Amniotic epithelial cell (primary cell): ENCODE data around the gene MXRA7.
A peak's percentile ranks its signal among the peaks of the same experiment; 100 is the strongest.

Experiments used
- DNase-seq: peaks from one replicate; pipeline ENCODE4 v3.0.0-alpha.2; 2010; ENCODE audit warnings: low read depth

Gene MXRA7

GRCh38 chr17:76696763-76697701 is 13.7 kb downstream of the MXRA7 start:
- peak; percentile 75 for DNase-seq

GRCh38 chr17:76695059-76695831 is 15.5 kb downstream of the MXRA7 start:
- DNase-seq, result no peak

- no peak for DNase-seq
Measured at GRCh38 chr17:76691379-76692191, 19.2 kb downstream of the MXRA7 start.

- DNase-seq, result no peak
Measured at GRCh38 chr17:76690596-76691280, 20.0 kb downstream of the MXRA7 start.

GRCh38 chr17:76689859-76690258 is 20.9 kb downstream of the MXRA7 start:
- DNase-seq, result peak; percentile 93

GRCh38 chr17:76688165-76688622 is 22.6 kb downstream of the MXRA7 start:
- no peak for DNase-seq

- peak; percentile 74 for DNase-seq
Measured at GRCh38 chr17:76687298-76688164, 23.2 kb downstream of the MXRA7 start.

GRCh38 chr17:76686538-76687297 is 24.0 kb downstream of the MXRA7 start:
- DNase-seq, result no peak

GRCh38 chr17:76685846-76686245 is 24.9 kb downstream of the MXRA7 start:
- no peak for DNase-seq

- DNase-seq, result no peak
Measured at GRCh38 chr17:76685366-76685765, 25.4 kb downstream of the MXRA7 start.

- no peak for DNase-seq
Measured at GRCh38 chr17:76684756-76685155, 26.0 kb downstream of the MXRA7 start.

- DNase-seq, result no peak
Measured at GRCh38 chr17:76683921-76684745, 26.6 kb downstream of the MXRA7 start.

- DNase-seq, result no peak
Measured at GRCh38 chr17:76683011-76683755, 27.6 kb downstream of the MXRA7 start.

GRCh38 chr17:76682296-76682695 is 28.5 kb downstream of the MXRA7 start:
- DNase-seq, result peak; percentile 97

- DNase-seq, result peak; percentile 76
Measured at GRCh38 chr17:76681222-76682137, 29.3 kb downstream of the MXRA7 start.

GRCh38 chr17:76679239-76679638 is 31.5 kb downstream of the MXRA7 start:
- no peak for DNase-seq

- no peak for DNase-seq
Measured at GRCh38 chr17:76678330-76678729, 32.4 kb downstream of the MXRA7 start.
